RWPE1 (cell line): Measurements from ENCODE around the gene CHST11.
"Not testable (repeated sequence)": the region's sequence is repeated elsewhere in the genome, so short reads cannot be mapped to it uniquely, and the experiment has no call there.

Experiments
- CTCF ChIA-PET: fragments of 350-600 bp; sonication (Branson Sonifier 250); formaldehyde crosslinking; extraction: SDS; loops from one replicate; lab custom pipeline; 2021; lab: Yijun Ruan, JAX
- POLR2A ChIA-PET: fragments of 400-600 bp; formaldehyde crosslinking; extraction: SDS; loops from one replicate; lab custom pipeline; 2020; ENCODE audit warnings: antibody characterized with exemption; ENCODE audit not compliant: low non-redundant PET; lab: Yijun Ruan, JAX
- DNase-seq: peaks from one replicate; pipeline ENCODE4 v3.0.0; 2012; ENCODE audit warnings: low spot score
- H3K27ac ChIP-seq: fragments of 450-650 bp; 2 replicates; pipeline ENCODE4 v1.5.1; 2017
- CTCF ChIP-seq: fragments of 450-650 bp; conservative IDR thresholded peaks from 2 replicates; pipeline ENCODE4 v1.5.1; 2017; ENCODE audit warnings: low read depth, mild to moderate bottlenecking

CHST11 gene

GRCh38 chr12:104557488-104558195, 100.9 kb downstream of the CHST11 start:
- CTCF ChIA-PET: no interaction called here

DNA sequence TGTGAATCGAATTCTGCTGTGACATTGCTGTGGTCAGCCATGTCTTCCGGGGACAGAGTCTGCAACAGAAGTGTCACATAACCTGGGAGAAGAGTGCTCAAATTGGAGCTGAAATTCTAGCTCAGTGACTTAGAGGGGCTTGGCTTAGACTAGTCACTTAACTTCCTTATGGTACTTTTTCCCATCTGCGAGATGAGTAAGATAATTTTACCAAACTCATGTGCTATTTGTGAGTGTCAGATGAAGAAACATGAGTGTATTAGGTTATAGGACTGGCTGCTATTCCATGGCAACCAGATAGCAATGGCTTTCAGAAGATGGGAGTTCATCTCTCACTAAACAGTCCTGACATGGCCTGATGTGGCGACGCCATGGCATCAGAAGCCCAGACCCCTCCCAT, 104.1 kb downstream of the CHST11 start:
- no peak for DNase-seq
- H3K27ac ChIP-seq: no peak overlapping the region
- TF ChIP-seq CTCF: no peak
- ChIA-PET POLR2A (no interaction called here), CTCF (interaction anchor here (0.6 kb wide), 1 partner anchor 394 kb away, joined by 3 read pairs; no protein-coding TSS in a partner anchor)

More at GRCh38 chr12:104557488-104558195, 100.9 kb downstream of the CHST11 start:
- no peak for DNase-seq
- POLR2A ChIA-PET: no interaction called here
- H3K27ac ChIP-seq: no peak overlapping the region
- no peak for TF ChIP-seq CTCF

GRCh38 chr12:104562763-104563162, 106.0 kb downstream of the CHST11 start:
- POLR2A ChIA-PET: no interaction called here
- CTCF ChIA-PET: interaction anchor here (1.1 kb wide), 1 partner anchor 62 kb away, joined by 3 read pairs; no protein-coding TSS in a partner anchor
- H3K27ac ChIP-seq: no peak overlapping the region
- no peak for DNase-seq
- TF ChIP-seq CTCF: no peak

DNA sequence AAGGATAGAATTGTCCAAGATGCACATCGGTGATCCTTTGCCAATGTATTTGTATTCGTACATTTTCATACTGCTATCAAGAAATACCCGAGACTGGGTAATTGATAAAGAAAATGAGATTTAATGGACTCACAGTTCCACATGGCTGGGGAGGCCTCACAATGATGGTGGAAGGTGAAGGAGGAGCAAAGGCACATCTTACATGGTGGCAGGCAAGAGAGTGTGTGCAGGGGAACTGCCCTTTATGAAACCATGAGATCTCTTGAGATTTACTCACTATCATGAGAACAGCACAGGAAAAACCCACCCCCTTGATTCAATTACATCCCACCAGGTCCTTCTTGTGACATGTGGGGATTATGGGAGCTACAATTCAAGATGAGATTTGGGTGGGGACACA, 107.9 kb downstream of the CHST11 start:
- POLR2A ChIA-PET, DNase-seq, H3K27ac ChIP-seq, CTCF ChIA-PET: not testable (repeated sequence)

DNA sequence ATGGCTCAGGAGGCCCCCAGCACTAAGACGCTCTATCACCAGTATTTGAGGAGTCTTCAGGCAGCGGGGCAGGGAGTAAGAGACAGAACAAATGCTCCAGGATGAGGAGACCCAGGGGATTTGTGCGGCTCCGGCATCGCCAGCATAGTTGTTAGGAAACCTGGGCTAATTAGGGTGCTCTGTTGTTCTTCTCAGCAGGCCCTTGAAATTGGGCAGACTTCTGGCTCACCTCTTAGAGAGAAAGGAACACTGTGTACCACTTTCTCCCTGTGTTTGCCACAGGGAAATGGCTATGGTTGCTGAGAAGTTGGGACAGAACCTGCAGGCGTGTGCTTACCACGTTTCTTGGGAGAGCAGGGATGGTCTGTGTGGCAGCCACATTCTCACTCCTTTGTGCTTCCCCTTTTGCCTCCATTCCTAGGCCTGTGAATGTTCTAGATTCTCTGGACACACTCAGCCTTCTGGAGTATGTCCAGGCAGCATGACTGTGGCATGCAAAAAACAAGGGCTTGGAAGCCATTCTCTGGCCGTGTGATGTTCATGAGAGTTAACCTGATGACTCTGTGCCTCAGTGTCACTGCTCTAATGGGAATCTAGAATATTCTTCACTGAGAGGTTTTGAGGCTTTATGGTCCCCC, 109.0 kb downstream of the CHST11 start:
- POLR2A ChIA-PET: no interaction called here
- CTCF ChIA-PET: no interaction called here
- no peak for DNase-seq
- no peak for TF ChIP-seq CTCF
- H3K27ac ChIP-seq: no peak overlapping the region

DNA sequence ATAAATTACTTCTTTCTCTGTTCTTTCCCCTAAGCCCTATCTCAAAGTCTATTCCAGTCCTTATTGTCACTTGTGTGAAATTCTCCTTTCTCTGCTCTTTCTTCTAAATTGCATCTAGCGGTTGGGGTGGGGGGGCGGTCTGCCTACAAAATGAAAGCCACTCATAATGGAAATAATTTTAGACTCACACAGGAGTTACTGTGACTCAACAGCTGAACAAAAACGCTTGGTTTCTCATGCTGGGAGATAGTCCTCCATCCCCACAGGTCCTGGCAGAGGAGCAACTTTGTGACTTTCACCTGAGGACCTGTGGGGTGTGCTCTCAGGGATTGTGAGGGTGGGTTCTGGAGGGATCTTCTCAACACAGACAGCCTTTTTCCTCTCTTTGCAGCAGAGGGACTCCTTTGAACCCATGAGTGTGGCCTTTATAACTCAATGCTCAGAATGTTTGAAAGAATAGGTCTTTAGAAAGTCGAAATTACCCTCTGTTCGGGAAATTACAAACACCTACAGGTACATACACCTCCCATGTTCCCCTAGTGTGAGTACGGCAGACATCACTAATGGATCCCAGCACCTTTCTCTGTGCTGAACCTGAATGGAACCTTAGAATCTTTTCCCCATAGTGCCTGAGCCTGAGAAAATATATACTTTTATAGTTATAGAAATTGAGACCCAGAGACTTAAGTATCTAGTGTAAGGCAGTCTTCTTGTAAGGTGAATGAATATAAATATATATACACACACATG, 109.7 kb downstream of the CHST11 start:
- no peak for TF ChIP-seq CTCF
- ChIA-PET CTCF (no interaction called here), POLR2A (no interaction called here)
- H3K27ac ChIP-seq: no peak overlapping the region
- no peak for DNase-seq
